OCI-LY3 (cell line): ENCODE results near the gene NHERF2.

ENCODE experiments used
- H2AFZ ChIP-seq: fragments of 200-600, 300-600 bp; shearing (Covaris generic); 2 replicates; pipeline ENCODE4 v1.6.0; 2014; ENCODE audit warnings: antibody characterized with exemption, low read depth, low read length
- H3K27ac ChIP-seq: fragments of 200-600, 300-600 bp; sonication (generic); 2 replicates; pipeline ENCODE4 v1.5.1; 2014; ENCODE audit warnings: mild to moderate bottlenecking, low read length, moderate library complexity, mixed read lengths
- H3K27me3 ChIP-seq: fragments of 200-600, 300-600 bp; sonication (generic); 2 replicates; pipeline ENCODE4 v1.6.1; 2014; ENCODE audit warnings: low read depth, low read length, mixed read lengths
- H3K36me3 ChIP-seq: fragments of 200-600, 300-600 bp; sonication (generic); replicated peaks from 2 replicates; pipeline ENCODE3; 2014; ENCODE audit warnings: low read depth, low read length, mixed read lengths
- H3K4me1 ChIP-seq: fragments of 300-600, 200-600 bp; sonication (generic); 2 replicates; pipeline ENCODE4 v1.6.1; 2014; ENCODE audit warnings: low read length, mixed read lengths
- H3K4me2 ChIP-seq: fragments of 200-600, 300-600 bp; sonication (generic); 2 replicates; pipeline ENCODE4 v1.6.1; 2014; ENCODE audit warnings: low read length, mixed read lengths
- H3K4me3 ChIP-seq: fragments of 300-600, 200-600 bp; sonication (generic); 2 replicates; pipeline ENCODE4 v1.5.1; 2014; ENCODE audit warnings: antibody characterized with exemption, mild to moderate bottlenecking, low read length, moderate library complexity
- H3K79me2 ChIP-seq: fragments of 300-600, 200-600 bp; shearing (Covaris generic); 2 replicates; pipeline ENCODE4 v1.6.1; 2014; ENCODE audit warnings: mild to moderate bottlenecking, low read length, mixed read lengths
- H3K9ac ChIP-seq: fragments of 300-600, 200-600 bp; shearing (Covaris generic); 2 replicates; pipeline ENCODE4 v1.6.0; 2014; ENCODE audit warnings: mild to moderate bottlenecking, low read length, moderate library complexity
- H3K9me3 ChIP-seq: fragments of 200-600, 300-600 bp; shearing (Covaris generic); 2 replicates; pipeline ENCODE4 v1.6.1; 2014; ENCODE audit warnings: low read length, mixed read lengths; ENCODE audit not compliant: insufficient read depth
- H4K20me1 ChIP-seq: fragments of 200-600, 300-600 bp; sonication (generic); 2 replicates; pipeline ENCODE4 v1.6.1; 2016; ENCODE audit warnings: low read length, mixed read lengths; ENCODE audit not compliant: insufficient read depth
- EZH2phosphoT487 ChIP-seq: fragments of 200-600 bp; shearing (Covaris generic); IDR thresholded peaks from 2 replicates; pipeline ENCODE4 v1.6.1; 2018; ENCODE audit warnings: antibody characterized with exemption, mixed run types, low read depth
- TF ChIP-seq, protein P1 (sequence below): fragments of 200-600, 300-600 bp; sonication (generic); IDR thresholded peaks from 2 replicates; pipeline ENCODE4 v1.5.1; 2014; ENCODE audit warnings: antibody characterized with exemption, low read length, low read depth

NHERF2 gene

GRCh38 chr16:2042986-2043666, 16.4 kb downstream of the NHERF2 start:
- Histone ChIP-seq H3K79me2 (peaks cover 9% of the 10 kb centered on the region), H3K27ac (no peak overlapping the region)

DNA sequence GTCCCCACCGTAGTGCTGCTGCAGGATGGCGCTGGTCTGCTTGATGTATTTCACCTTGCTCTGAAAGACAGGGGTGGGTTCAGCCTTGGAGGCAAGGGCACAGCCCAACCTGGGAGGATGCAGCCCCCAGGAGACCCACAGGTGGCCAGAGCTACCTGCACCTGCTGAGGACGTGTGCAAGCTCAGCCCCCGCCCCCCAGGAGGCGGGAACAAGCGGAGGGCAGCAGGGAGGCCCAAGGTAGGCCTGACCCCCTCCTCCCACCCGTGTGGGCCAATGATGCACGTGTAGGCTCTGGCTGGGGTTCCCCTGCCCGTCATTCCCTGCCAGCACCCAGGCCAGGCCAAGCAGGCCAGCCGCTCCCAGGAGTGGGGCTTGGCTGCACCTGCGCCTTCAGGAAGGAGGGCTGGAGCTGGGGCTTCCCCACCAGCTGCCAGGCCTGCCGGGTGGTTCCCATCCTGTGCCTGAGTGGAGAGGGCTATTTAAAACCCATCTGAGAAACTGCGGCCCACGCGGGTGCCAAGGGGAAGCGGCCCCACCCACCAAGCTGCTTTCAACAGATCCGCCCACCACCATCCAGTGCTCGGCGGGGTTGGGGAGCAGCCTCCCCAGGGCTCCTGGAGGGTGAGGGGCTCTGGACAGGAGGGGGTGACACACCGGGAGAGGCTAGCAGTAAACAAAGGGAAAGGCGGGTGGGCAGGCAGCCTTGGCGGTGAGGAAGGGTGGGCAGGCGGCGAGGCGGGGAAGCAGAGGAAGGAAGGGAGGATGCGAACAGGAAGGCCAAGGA, 17.2 kb downstream of the NHERF2 start:
- H3K27ac ChIP-seq: no peak overlapping the region
- TF ChIP-seq, protein P1, sequence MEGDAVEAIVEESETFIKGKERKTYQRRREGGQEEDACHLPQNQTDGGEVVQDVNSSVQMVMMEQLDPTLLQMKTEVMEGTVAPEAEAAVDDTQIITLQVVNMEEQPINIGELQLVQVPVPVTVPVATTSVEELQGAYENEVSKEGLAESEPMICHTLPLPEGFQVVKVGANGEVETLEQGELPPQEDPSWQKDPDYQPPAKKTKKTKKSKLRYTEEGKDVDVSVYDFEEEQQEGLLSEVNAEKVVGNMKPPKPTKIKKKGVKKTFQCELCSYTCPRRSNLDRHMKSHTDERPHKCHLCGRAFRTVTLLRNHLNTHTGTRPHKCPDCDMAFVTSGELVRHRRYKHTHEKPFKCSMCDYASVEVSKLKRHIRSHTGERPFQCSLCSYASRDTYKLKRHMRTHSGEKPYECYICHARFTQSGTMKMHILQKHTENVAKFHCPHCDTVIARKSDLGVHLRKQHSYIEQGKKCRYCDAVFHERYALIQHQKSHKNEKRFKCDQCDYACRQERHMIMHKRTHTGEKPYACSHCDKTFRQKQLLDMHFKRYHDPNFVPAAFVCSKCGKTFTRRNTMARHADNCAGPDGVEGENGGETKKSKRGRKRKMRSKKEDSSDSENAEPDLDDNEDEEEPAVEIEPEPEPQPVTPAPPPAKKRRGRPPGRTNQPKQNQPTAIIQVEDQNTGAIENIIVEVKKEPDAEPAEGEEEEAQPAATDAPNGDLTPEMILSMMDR: no peak
- no peak for TF ChIP-seq EZH2phosphoT487
- no peak overlapping the region for H3K4me3 ChIP-seq
- no peaks in the 10 kb centered on the region for H4K20me1 ChIP-seq
- H3K4me1 ChIP-seq: peaks cover 22% of the 10 kb centered on the region
- H3K79me2 ChIP-seq: peaks cover 16% of the 10 kb centered on the region
- H2AFZ ChIP-seq: no peak overlapping the region
- no peaks in the 10 kb centered on the region for H3K36me3 ChIP-seq
- H3K9ac ChIP-seq: no peak overlapping the region
- H3K4me2 ChIP-seq: peak overlapping the region; percentile 17; the same call in 1 of the 2 replicates
- H3K9me3 ChIP-seq: no peaks in the 10 kb centered on the region
- H3K27me3 ChIP-seq: no peaks in the 10 kb centered on the region

More at GRCh38 chr16:2042986-2043666, 16.4 kb downstream of the NHERF2 start:
- Histone ChIP-seq H2AFZ (no peak overlapping the region), H3K9ac (no peak overlapping the region), H4K20me1 (no peaks in the 10 kb centered on the region), H3K4me2 (no peak overlapping the region), H3K9me3 (no peaks in the 10 kb centered on the region), H3K4me1 (peaks cover 17% of the 10 kb centered on the region), H3K27me3 (no peaks in the 10 kb centered on the region), H3K36me3 (no peaks in the 10 kb centered on the region), H3K4me3 (no peak overlapping the region)
- TF ChIP-seq EZH2phosphoT487: no peak
- TF ChIP-seq, protein P1: no peak

DNA sequence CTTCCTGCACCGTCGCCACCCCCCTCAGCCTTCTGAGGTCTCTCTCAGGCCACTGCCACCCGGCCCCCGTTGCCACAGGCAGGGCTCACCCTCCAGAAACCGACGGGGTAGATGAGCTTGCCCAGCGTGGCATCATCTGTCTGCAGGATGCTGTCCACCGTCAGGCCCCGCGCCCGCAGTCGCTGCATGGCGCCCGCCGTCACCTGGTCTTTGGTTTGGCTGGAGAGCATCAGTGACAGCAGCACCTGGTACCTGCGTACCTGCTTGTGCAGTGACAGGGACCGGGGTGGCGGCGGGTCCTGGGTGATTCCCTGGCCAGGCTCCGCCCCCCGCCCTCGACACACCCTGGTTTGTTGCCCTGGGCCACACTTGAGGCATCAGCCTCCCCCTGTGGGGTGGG, 17.8 kb downstream of the NHERF2 start:
- H3K79me2 ChIP-seq: peaks cover 18% of the 10 kb centered on the region
- no peak overlapping the region for H2AFZ ChIP-seq
- no peak overlapping the region for H3K4me2 ChIP-seq
- TF ChIP-seq EZH2phosphoT487: no peak
- no peaks in the 10 kb centered on the region for H3K9me3 ChIP-seq
- no peak overlapping the region for H3K9ac ChIP-seq
- no peaks in the 10 kb centered on the region for H4K20me1 ChIP-seq
- H3K36me3 ChIP-seq: no peaks in the 10 kb centered on the region
- no peak overlapping the region for H3K4me3 ChIP-seq
- no peaks in the 10 kb centered on the region for H3K27me3 ChIP-seq
- no peak overlapping the region for H3K27ac ChIP-seq
- peaks cover 23% of the 10 kb centered on the region for H3K4me1 ChIP-seq

- Histone ChIP-seq H3K27ac (no peak overlapping the region), H3K9me3 (no peaks in the 10 kb centered on the region), H2AFZ (no peak overlapping the region), H3K4me1 (peaks cover 23% of the 10 kb centered on the region), H3K36me3 (no peaks in the 10 kb centered on the region), H3K79me2 (peaks cover 18% of the 10 kb centered on the region), H3K4me3 (peak overlapping the region; percentile 94), H3K27me3 (no peaks in the 10 kb centered on the region), H3K9ac (no peak overlapping the region), H3K4me2 (peak overlapping the region; percentile 88), H4K20me1 (no peaks in the 10 kb centered on the region)
- TF ChIP-seq, protein P1: no peak
- no peak for TF ChIP-seq EZH2phosphoT487
Measured at GRCh38 chr16:2045965-2046892, 19.5 kb downstream of the NHERF2 start.
